Endothelial cell of umbilical vein (primary cell): ENCODE results near the gene ZNF507. TPM values are rescaled to one million over a fixed set of nuclear protein-coding genes. Genes with fewer than 3 reads are reported as not detected.

Experiments used
- BruUV-seq: library from RNA; stranded (reverse); fragments of 400-500 nt; replicated peaks from 2 replicates; lab custom pipeline; 2021; lab: Mats Ljungman, UMichigan
- CTCF ChIA-PET: fragments of 300-600, 350-600 bp; sonication (Branson Sonifier 250); formaldehyde crosslinking; loops from one replicate; lab custom pipeline; 2021; ENCODE audit warnings: antibody characterized with exemption, inconsistent platforms; lab: Charles Lee
- POLR2A ChIA-PET: fragments of 300-600, 350-600 bp; sonication (Branson Sonifier 250); formaldehyde crosslinking; loops from one replicate; lab custom pipeline; 2021; ENCODE audit warnings: antibody characterized with exemption, inconsistent platforms; lab: Charles Lee
- DNase-seq: peaks from one replicate; pipeline ENCODE4 v3.0.0-alpha.2; 2011; ENCODE audit warnings: low read depth, low spot score
- FAIRE-seq: peaks from 2 replicates; lab custom pipeline; 2011; peaks lifted over from hg19 to GRCh38; lab: Jason Lieb, UNC
- H2AFZ ChIP-seq: 2 replicates; pipeline ENCODE4 v1.6.0; 2012; ENCODE audit warnings: low read depth, low read length, control low read depth, inconsistent platforms
- H3K27ac ChIP-seq: 2 replicates; pipeline ENCODE4 v1.5.1; 2011; ENCODE audit warnings: low read depth, mild to moderate bottlenecking, control low read depth, low read length, moderate library complexity; ENCODE audit not compliant: insufficient read depth
- H3K27me3 ChIP-seq, 2 experiments: 2 replicates each; pipeline versions ENCODE4 v1.6.0 to v1.6.1; 2011; ENCODE audit warnings: low read length in 2 of 2, mixed read lengths in 1 of 2; ENCODE audit not compliant: control insufficient read depth in 2 of 2, insufficient read depth in 2 of 2
- H3K36me3 ChIP-seq, 2 experiments: 2 replicates in 1 of 2; 3 replicates in 1 of 2; pipeline ENCODE4 v1.5.1; 2011; ENCODE audit warnings: low read length in 2 of 2, mild to moderate bottlenecking in 1 of 2, moderate library complexity in 1 of 2; ENCODE audit not compliant: control insufficient read depth in 2 of 2, insufficient read depth in 2 of 2; ENCODE audit errors: extremely low read depth in 1 of 2
- H3K4me1 ChIP-seq: 3 replicates; pipeline ENCODE4 v1.5.1; 2011; ENCODE audit warnings: mild to moderate bottlenecking, low read length; ENCODE audit not compliant: control insufficient read depth, insufficient read depth; ENCODE audit errors: extremely low read depth
- H3K4me2 ChIP-seq: 2 replicates; pipeline ENCODE4 v1.6.1; 2011; ENCODE audit warnings: low read length, control low read depth, mixed read lengths; ENCODE audit not compliant: insufficient read depth
- H3K4me3 ChIP-seq, 3 experiments: fragments of 200-600 bp in 1 of 3; sonication (generic), shearing (Covaris generic) in 1 of 3; replicated peaks in 1 of 3; 2 replicates each; pipeline ENCODE4 v1.5.1; 2011 to 2016; ENCODE audit warnings: control low read depth in 3 of 3, low read length in 3 of 3, mild to moderate bottlenecking in 2 of 3, inconsistent platforms in 1 of 3, low read depth in 1 of 3, moderate library complexity in 1 of 3; ENCODE audit not compliant: insufficient read depth in 1 of 3
- H3K79me2 ChIP-seq: 2 replicates; pipeline ENCODE4 v1.6.0; 2012; ENCODE audit warnings: low read length, inconsistent platforms; ENCODE audit not compliant: control insufficient read depth, insufficient read depth
- H3K9ac ChIP-seq: replicated peaks from 2 replicates; pipeline ENCODE3; 2011; ENCODE audit warnings: low read length, control low read depth; ENCODE audit not compliant: insufficient read depth; ENCODE audit errors: extremely low read depth
- H3K9me1 ChIP-seq: replicated peaks from 3 replicates; pipeline ENCODE4 v1.6.0; 2011; ENCODE audit warnings: mild to moderate bottlenecking, low read length; ENCODE audit not compliant: control insufficient read depth, insufficient read depth; ENCODE audit errors: extremely low read depth
- H3K9me3 ChIP-seq: replicated peaks from 2 replicates; pipeline ENCODE4 v1.5.1; 2012; ENCODE audit warnings: low read length, inconsistent platforms; ENCODE audit not compliant: control insufficient read depth, insufficient read depth
- H4K20me1 ChIP-seq: replicated peaks from 2 replicates; pipeline ENCODE3; 2011; ENCODE audit warnings: mild to moderate bottlenecking, low read length; ENCODE audit not compliant: control insufficient read depth, insufficient read depth; ENCODE audit errors: extremely low read depth
- CTCF ChIP-seq, 2 donors: IDR thresholded peaks; 1 replicate in 1 of 2; 2 replicates in 1 of 2; pipeline ENCODE4 v1.5.1; 2011; ENCODE audit warnings: low read length in 2 of 2, mild to moderate bottlenecking in 2 of 2, moderate library complexity in 2 of 2, control low read depth in 1 of 2, inconsistent platforms in 1 of 2, low read depth in 1 of 2; ENCODE audit not compliant: insufficient read depth in 1 of 2; ENCODE audit errors: extremely low read depth in 1 of 2
- EZH2 ChIP-seq: IDR thresholded peaks from 2 replicates; pipeline ENCODE4 v1.6.1; 2012; ENCODE audit warnings: borderline replicate concordance, low read depth, mild to moderate bottlenecking, moderate library complexity, low read length, inconsistent platforms; ENCODE audit not compliant: severe bottlenecking
- FOS ChIP-seq: IDR thresholded peaks from 2 replicates; pipeline ENCODE4 v1.6.1; 2011; ENCODE audit warnings: mild to moderate bottlenecking, low read length, moderate library complexity, borderline replicate concordance; ENCODE audit not compliant: insufficient read depth
- GATA2 ChIP-seq: IDR thresholded peaks from 2 replicates; pipeline ENCODE4 v1.7.0; 2011; ENCODE audit warnings: low read depth, mild to moderate bottlenecking, moderate library complexity, mixed read lengths, low read length; ENCODE audit not compliant: insufficient read length, insufficient read depth
- JUN ChIP-seq: IDR thresholded peaks from 2 replicates; pipeline ENCODE4 v1.6.1; 2011; ENCODE audit warnings: borderline replicate concordance, low read depth; ENCODE audit not compliant: insufficient read length, insufficient read depth
- MYC ChIP-seq: IDR thresholded peaks from one replicate; pipeline ENCODE4 v1.6.1; 2011; ENCODE audit warnings: mild to moderate bottlenecking, low read depth, low read length
- POLR2A ChIP-seq: IDR thresholded peaks from 2 replicates; pipeline ENCODE4 v1.6.1; 2012; ENCODE audit warnings: low read depth, mild to moderate bottlenecking, control low read depth, low read length
- POLR2AphosphoS5 ChIP-seq: IDR thresholded peaks from 2 replicates; pipeline ENCODE4 v1.6.1; 2012; ENCODE audit warnings: low read depth, mild to moderate bottlenecking, control low read depth, low read length, moderate library complexity; ENCODE audit not compliant: insufficient read depth
- dilution Hi-C: fragments of 300-500 bp; cut with MboI; formaldehyde crosslinking; loops from one replicate; pipeline ENCODE4 v1.15.0; 2019; ENCODE audit warnings: low sequenced_read_pairs; ENCODE audit not compliant: extremely low pct_ligation_motif_present
- intact Hi-C: fragments of 100-400 bp; cut with micrococcal nuclease; formaldehyde crosslinking; loops from one replicate; pipeline ENCODE4 v1.10.0; 2022
- polyA plus RNA-seq, 4 experiments: library from polyadenylated mRNA; depleted of rRNA in 3 of 4; stranded (reverse) in 3 of 4; unstranded in 1 of 4; fragments of >200 nt; gene quantifications; 2 replicates each; pipeline versions ENCODE4 v1.2.1 to v1.2.3, GENCODE V29; 2011 to 2012; ENCODE audit warnings: missing spikeins in 1 of 4
- total RNA-seq: library from RNA; stranded (reverse); gene quantifications from 2 replicates; pipeline ENCODE4 v1.2.3, GENCODE V29; 2021
- TF ChIP-seq, protein P1 (sequence below): IDR thresholded peaks from 2 replicates; pipeline ENCODE4 v1.6.1; 2011; ENCODE audit not compliant: insufficient read depth, insufficient read length

The ZNF507 gene
- total and polyA plus RNA-seq, 2 donors (not counting 3 experiments of a cell fraction or from before 2014, with no cell fraction given) = 6.8 to 23.0 TPM

DNA sequence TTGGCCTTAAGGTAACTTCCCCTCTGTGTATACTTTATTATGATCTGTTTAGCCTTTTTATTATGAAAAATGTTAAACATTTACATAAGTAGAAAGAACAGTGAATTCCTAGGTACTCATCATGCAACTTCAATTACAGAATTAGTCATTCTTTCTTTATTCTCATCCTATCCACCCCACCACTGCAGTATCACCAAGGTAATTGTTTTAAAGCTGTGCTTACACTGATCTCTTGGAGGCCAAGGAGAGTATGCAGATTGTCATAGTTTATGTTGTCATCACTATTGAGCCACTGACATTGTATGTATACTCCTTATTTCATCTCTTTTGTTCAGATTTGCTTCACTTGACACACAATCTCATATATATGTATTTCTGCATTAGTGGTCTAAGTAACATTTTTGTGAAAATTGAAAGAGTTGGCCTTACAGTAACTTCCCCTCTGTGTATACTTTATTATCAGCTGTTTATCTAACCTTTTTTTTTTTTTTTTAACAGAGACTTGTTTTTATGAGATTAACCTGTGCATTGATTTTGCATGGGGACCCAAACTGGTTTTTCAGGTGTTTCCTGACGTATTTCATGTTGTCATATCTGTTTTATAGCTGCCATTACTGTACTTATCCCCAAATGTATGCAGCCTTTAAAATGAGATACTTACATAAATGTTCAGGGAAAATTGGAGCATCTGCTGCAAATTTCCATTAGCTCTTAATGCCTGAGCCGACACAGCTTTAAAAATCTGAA is 4.5 kb downstream of the ZNF507 start:
- no peak overlapping the region for H3K9ac ChIP-seq
- dilution Hi-C loops (no loop called here), intact Hi-C loops (loop anchor here (5.0 kb wide), 1 partner anchor 107 kb away; no protein-coding TSS in a partner anchor)
- H3K79me2 ChIP-seq = peaks cover 64% of the 10 kb centered on the region
- no peak overlapping the region for H3K4me2 ChIP-seq
- BruUV-seq = no TSS peak
- FAIRE-seq (no peak), DNase-seq (no peak)
- H3K9me1 ChIP-seq = no peaks in the 10 kb centered on the region
- TF ChIP-seq EZH2 (no peak), POLR2A (no peak), FOS (no peak), GATA2 (no peak), MYC (no peak), POLR2AphosphoS5 (no peak), JUN (no peak), CTCF (IDR thresholded peaks at IDR 0.05; ENCODE audit: extremely low read depth in 1 of 2, insufficient read depth in 1 of 2, low read depth in 1 of 2, low read length in 2 of 2) (no peak)
- TF ChIP-seq, protein P1, sequence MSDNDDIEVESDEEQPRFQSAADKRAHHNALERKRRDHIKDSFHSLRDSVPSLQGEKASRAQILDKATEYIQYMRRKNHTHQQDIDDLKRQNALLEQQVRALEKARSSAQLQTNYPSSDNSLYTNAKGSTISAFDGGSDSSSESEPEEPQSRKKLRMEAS = no peak
- H3K36me3 ChIP-seq = peaks cover 20 to 22% of the 10 kb centered on the region in 2 experiments
- H3K27me3 ChIP-seq = no peaks in the 10 kb centered on the region
- no peak overlapping the region for H3K27ac ChIP-seq
- no peaks in the 10 kb centered on the region for H4K20me1 ChIP-seq
- H3K9me3 ChIP-seq = no peaks in the 10 kb centered on the region
- POLR2A ChIA-PET = no interaction called here
- H2AFZ ChIP-seq = no peak overlapping the region
- CTCF ChIA-PET = no interaction called here
- H3K4me1 ChIP-seq = peaks cover 26% of the 10 kb centered on the region
- no peak overlapping the region for H3K4me3 ChIP-seq
